ENCODE data around the gene CPB1.
A peak's percentile ranks its signal among the peaks of the same experiment; 100 is the strongest.

The CPB1 gene

GRCh38 chr3:148833223-148833622 lies 5.6 kb downstream of the CPB1 start:
- no peak for DNase-seq

DNA sequence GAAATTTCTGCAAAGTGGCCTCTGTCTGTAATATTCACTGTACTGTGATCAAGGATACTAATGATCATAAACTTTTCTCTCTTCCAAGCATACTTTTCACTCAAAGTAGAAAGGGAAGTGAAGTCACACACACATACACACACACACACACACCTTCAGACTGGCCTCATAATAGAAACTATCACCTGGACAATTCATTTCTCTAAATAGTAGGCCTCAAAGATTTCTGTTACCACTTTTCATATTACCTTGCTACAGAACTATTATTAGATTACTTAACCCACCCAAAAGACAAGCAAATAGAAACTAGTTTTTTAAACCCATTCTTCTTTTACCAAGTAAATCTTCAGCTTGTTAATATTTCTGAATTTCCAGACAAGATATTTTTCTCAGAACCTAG lies 12.2 kb downstream of the CPB1 start:
- DNase-seq = no peak

DNA sequence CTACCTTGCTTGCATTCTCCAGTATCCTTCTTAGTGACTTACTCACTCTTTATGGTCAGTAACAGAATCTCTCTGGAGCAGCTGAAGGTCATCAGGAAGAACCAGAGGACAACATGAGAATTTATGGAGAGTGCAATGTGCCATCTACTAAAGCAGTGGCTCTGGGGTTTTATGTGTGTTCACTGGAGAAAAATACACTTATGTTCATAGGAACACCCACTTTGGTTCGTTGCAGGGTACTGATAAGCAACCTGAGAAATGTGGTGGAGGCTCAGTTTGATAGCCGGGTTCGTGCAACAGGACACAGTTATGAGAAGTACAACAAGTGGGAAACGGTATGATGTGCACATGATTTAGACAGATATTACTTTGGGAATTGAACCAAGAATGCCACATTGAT lies 12.8 kb downstream of the CPB1 start:
- no peak for DNase-seq

GRCh38 chr3:148845756-148846395 lies 18.3 kb downstream of the CPB1 start:
- no peak for DNase-seq

DNA sequence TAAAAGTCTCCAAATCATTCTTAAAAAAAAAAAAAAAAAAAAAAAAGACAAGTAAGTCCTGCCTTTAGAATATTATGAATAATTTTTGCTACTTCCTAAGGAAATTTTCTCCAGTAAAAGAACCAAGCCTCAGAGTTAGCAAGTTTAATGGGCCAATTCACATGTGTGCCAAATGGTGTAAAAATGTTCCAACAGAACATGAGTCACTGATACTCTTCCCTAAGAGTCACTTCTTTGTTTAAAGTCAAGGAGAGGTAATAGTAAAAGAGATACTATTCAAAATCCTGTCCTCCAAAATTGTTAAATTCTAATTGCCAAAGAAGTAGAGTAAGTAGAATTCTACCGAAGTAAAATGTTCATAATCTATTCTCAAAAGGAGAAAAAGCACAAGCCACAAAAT lies 19.7 kb downstream of the CPB1 start:
- DNase-seq = no peak

GRCh38 chr3:148848410-148848809 lies 20.8 kb downstream of the CPB1 start:
- DNase-seq = no peak

DNA sequence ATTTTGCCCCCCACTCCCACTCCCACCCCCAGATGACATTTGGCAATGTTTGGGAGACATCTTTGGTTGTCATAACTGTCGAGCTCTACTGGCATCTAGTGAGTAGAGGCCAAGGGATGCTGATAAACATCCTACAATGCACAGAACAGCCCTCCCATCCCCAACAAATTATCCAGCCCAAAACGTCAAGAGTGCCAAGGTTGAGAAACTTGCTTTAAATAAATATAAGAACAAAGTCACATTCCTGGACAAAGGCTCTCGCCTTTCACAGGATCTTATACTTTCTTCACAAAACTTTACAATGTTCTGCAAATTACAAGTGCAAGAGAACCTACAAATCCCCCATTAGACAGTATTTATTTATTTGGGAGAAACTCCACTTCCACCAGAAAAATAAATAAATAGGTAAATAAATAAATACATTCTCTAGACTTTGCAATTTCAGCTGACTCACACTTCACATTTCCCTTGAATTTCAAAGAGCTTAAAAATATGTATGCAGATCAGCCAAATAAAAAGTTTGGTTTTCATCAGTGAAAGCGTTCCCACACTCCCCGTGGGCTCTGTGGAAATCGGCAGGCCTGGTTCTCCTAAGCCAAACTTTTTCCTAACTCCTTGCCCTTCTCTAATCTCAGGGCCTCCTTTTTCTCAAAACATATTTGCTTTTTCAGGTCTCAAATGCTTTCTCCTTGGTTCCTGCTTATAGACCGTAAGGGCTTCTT lies 24.8 kb downstream of the CPB1 start:
- DNase-seq = no peak

GRCh38 chr3:148853076-148853475 lies 25.5 kb downstream of the CPB1 start:
- no peak for DNase-seq

- DNase-seq = no peak
Observed at GRCh38 chr3:148854061-148854460, 26.4 kb downstream of the CPB1 start.

DNA sequence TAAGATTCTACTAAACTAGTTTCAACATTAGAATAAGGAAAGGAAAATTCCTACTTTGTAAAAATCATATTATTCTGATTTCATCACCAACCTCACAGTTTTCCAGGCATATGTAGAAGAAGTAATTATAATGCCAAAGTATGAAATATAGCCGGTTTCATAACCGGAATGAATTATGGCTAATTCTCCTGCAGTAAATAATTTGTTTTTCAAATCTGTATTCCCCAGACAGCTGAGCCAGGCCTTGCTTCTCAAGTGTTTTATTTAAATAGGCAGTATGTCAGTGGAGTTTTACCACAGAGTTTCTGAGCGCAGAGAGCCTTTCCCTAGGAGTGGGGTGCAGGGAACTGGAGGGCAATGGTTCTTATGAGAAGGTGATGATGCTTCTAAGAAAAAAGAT lies 28.8 kb downstream of the CPB1 start:
- no peak for DNase-seq

- no peak for DNase-seq
Observed at GRCh38 chr3:148857316-148857715, 29.7 kb downstream of the CPB1 start.

DNA sequence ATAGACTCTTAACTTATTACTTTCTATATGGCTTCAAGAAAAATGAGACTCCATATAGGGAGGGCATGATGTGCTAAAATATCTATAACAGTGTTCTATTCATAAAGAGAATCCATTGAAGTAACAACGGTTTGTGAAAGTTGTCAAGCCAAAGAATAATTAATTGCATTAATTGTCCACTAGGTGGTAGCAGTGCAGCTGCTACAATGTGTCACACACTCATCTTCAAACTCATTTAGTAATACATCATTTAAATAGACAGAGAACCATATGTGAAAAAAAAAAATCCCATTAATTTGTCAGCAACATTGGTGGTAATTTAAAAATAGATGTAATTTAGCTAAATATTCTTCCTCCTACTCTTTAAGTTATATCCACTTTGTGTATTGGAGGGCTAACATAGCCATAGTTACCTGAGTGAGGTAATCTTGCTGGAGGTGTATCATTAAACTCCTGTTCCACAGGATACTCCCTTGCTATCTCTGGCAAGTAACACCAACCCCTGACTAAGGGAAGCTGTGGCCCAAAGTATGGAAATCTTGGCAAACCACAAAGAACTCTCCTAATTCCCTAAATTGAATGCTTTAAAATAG lies 33.8 kb downstream of the CPB1 start:
- DNase-seq = peak; percentile 36

DNA sequence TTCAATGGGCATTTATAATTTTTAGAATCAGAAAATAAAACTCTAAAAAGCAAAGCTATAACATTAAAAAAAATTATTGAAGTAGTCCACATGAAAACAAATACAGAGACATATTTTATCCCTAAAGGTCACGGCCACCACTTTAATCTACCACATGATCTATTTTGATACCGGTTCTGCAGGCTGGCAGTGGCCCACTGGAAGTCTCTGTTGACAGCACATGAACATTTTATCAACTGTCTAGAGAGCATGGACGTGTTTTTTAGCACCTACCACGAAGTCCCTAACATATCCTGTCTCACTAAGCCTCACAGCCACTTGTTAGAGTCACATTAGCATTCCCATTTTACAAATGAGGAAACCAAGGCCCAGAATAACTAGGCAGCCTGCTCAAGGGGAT lies 35.7 kb downstream of the CPB1 start:
- DNase-seq = no peak

- DNase-seq = no peak
Observed at GRCh38 chr3:148863814-148864213, 36.2 kb downstream of the CPB1 start.

DNA sequence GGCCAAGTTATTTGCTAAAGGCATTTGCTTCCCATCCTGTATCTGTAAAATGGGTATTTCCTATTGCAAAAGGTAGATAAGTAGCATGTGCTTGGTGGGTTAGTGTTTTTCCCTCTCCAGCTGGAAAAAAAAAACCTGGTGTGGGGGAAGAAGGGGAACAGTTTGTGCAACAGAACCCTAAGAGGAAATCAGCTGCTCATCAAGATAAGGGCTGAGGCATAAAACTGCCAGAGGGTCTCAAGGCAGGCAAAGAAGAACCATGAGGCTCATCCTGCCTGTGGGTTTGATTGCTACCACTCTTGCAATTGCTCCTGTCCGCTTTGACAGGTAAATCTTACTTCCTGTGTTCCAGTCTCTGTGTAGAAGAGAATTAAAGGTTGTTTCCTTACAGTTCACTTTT lies 37.4 kb downstream of the CPB1 start, which contains the start of gene CPA3:
Gene CPA3, plus strand, starts transcription at position 248 of the 400 bp plus-strand sequence. Its CDS starts 12 bp downstream, at position 260.
- DNase-seq = no peak

- no peak for DNase-seq
Observed at GRCh38 chr3:148866261-148866660, 38.6 kb downstream of the CPB1 start.

GRCh38 chr3:148873270-148873927 lies 45.8 kb downstream of the CPB1 start:
- DNase-seq = no peak

GRCh38 chr3:148873977-148874376 lies 46.4 kb downstream of the CPB1 start:
- no peak for DNase-seq

DNA sequence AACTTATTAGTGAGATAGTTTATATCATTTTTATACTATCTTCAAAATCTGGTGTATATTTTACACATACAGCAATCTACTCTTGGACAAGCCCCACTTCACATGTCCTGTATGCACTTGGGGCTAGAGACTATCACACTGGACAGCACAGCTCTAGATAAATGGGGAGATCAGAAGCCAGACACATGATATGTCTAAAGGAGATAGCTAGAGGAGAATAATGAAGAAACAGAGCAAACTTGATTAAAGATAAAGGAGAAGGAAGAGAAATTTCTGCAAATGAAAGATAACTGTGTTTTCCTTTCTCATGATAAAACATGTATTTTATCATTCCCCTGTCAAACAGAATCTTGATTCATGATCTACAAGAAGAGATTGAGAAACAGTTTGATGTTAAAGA lies 50.5 kb downstream of the CPB1 start:
- no peak for DNase-seq

GRCh38 chr3:148879256-148879655 lies 51.6 kb downstream of the CPB1 start:
- no peak for DNase-seq

DNA sequence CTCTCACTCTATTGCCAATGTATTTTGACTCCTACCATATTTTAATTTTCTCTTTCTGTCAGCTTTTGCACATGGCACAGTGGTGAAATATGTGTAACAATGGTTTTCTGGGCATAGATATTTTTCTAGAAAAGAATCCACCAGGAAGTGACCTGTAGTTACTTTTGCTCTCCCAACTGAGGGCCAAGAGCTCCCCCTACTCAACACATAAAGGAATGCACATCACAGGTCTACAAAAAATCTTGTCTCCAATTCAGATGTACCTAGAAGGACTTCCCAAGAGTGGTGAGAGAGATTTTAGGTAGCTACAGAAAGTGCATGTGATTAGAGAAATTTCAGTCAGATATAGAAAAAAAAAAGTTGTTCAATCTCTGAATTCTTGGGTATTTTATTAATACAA lies 53.1 kb downstream of the CPB1 start:
- peak; percentile 5 for DNase-seq

GRCh38 chr3:148881286-148881685 lies 53.7 kb downstream of the CPB1 start:
- DNase-seq = no peak

- DNase-seq = no peak
Observed at GRCh38 chr3:148882288-148882687, 54.7 kb downstream of the CPB1 start.

GRCh38 chr3:148883163-148883562 lies 55.6 kb downstream of the CPB1 start:
- no peak for DNase-seq

Measured in activated CD4-positive, alpha-beta T cell treated with anti-CD3 and anti-CD28 coated beads, Interleukin-2, amount 50 U/mL, for 16 hours (primary cell).